GM10248 (cell line): Measurements from ENCODE around the gene SLC25A51.
A peak's percentile ranks its signal among the peaks of the same experiment; 100 is the strongest.

Experiments
- CTCF ChIA-PET: fragments of 300-600 bp; sonication (Branson Sonifier 250); formaldehyde crosslinking; extraction: SDS; loops from one replicate; lab custom pipeline; 2021; ENCODE audit warnings: antibody characterized with exemption; lab: Yijun Ruan, JAX
- POLR2A ChIA-PET: fragments of 350-650 bp; sonication (Branson Sonifier 250); formaldehyde crosslinking; extraction: SDS; loops from one replicate; lab custom pipeline; 2020; ENCODE audit warnings: antibody characterized with exemption; lab: Yijun Ruan, JAX
- DNase-seq: peaks from one replicate; pipeline ENCODE4 v3.0.0; 2012; ENCODE audit errors: extremely low spot score
- TF ChIP-seq, protein P1 (sequence below): IDR thresholded peaks from 2 replicates; pipeline ENCODE4 v1.5.1; 2012; ENCODE audit warnings: mild to moderate bottlenecking, low read depth; ENCODE audit errors: extremely low read depth, missing control alignments, control extremely low read depth

The SLC25A51 gene

DNA sequence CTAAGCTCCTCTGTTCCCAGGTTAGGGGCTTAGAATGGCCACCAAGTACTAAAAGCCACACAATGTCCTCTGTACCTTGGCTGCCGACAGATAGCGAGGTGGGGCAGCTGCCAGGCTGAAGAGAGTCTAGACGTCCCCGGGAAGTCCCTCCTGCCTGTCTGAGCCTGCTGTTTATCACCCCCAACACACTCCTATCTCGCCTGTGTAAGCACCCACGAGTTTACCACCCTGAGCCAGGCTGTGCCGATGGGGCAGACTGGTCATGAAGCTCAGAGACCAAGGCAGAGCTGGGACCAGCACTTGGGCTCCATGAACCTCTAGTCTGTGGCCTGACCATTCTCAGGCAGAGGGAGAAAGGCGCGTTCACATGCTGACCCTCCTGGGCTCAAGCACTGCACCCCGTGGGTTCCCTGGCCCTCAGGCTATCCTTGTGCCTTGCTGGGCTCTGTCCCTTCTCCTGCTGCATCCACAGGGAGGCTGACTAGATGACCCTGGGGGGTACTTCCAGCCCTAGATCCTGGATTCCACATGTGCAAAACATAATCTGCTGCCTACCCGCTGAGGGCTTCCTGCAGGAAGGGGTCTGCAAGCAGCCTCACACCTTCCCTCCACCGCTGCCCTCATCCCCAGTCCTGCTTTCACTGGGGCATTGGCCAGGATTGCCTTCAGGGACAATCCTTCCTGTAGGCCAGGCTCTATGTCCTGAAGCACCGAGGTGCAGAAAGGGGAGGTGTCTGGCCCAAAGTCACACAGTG lies 18.6 kb upstream of the SLC25A51 start:
- ChIA-PET CTCF (interaction anchor here (1.0 to 1.9 kb wide), 5 partner anchors 8 to 17 kb away, joined by 3 to 6 read pairs (median 3); no protein-coding TSS in a partner anchor), POLR2A (no interaction called here)
- no peak for DNase-seq
- TF ChIP-seq, protein P1, sequence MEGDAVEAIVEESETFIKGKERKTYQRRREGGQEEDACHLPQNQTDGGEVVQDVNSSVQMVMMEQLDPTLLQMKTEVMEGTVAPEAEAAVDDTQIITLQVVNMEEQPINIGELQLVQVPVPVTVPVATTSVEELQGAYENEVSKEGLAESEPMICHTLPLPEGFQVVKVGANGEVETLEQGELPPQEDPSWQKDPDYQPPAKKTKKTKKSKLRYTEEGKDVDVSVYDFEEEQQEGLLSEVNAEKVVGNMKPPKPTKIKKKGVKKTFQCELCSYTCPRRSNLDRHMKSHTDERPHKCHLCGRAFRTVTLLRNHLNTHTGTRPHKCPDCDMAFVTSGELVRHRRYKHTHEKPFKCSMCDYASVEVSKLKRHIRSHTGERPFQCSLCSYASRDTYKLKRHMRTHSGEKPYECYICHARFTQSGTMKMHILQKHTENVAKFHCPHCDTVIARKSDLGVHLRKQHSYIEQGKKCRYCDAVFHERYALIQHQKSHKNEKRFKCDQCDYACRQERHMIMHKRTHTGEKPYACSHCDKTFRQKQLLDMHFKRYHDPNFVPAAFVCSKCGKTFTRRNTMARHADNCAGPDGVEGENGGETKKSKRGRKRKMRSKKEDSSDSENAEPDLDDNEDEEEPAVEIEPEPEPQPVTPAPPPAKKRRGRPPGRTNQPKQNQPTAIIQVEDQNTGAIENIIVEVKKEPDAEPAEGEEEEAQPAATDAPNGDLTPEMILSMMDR = no peak

DNA sequence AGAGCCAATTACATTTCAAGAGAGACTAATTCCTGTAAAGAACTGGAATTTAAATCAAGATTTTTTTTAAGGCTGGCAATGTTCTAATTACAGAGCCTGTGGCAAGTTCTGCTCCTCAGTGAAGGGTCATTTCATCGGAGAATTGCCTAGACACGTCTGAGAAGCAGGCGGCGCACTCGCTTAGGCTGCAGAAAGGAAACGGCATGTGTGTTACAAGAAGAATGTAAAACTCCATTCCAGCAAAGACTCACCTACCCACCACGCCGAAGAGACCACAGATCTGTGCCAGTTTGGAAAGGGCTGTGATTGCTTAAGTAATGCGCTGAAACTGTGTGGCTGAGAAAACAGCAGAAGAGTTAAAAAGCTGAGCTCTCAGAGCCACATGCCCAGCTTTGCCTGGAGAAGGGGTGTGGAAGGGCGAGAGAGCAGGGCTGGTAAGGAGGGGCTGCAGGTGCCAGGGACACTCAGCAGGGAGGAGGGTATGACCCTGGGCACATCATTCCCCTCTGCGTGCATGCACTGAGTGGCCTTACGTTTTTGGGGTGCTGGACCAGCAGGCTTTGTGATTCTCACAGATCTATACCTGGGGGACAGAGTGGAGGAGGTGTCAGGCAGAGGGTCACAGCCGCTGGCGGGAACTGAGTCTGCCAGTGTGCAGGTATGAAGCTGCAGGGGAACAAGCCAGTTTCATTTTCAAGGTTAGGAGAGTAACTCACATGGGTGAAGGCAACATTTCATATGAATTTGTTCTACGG lies 17.8 kb upstream of the SLC25A51 start:
- ChIA-PET POLR2A (no interaction called here), CTCF (interaction anchor here (1.0 to 1.5 kb wide), 7 partner anchors 7 to 20 kb away, joined by 3 to 4 read pairs (median 3); no protein-coding TSS in a partner anchor)
- DNase-seq = no peak
- TF ChIP-seq, protein P1 = no peak

DNA sequence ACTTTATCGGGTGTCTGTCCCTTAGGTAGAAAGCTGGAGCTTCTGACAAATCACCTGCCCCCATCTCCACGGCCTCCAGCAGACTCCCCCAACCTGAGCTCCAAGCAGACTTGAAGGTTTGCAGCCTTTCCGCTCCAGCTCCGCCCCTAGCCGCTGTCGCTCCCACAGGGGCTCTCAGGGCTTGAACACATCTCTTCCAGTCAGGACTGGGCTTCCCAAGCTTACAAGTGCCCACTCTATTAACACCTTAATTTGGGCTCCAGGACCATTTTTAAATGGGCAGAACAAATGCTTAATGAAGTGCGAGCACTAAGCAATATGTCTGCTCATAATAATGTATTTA lies 17.2 kb upstream of the SLC25A51 start:
- DNase-seq = no peak
- TF ChIP-seq, protein P1 = no peak
- ChIA-PET CTCF (interaction anchor here (0.7 to 1.5 kb wide), 6 partner anchors 8 to 19 kb away, joined by 3 to 4 read pairs (median 3); no protein-coding TSS in a partner anchor), POLR2A (no interaction called here)

DNA sequence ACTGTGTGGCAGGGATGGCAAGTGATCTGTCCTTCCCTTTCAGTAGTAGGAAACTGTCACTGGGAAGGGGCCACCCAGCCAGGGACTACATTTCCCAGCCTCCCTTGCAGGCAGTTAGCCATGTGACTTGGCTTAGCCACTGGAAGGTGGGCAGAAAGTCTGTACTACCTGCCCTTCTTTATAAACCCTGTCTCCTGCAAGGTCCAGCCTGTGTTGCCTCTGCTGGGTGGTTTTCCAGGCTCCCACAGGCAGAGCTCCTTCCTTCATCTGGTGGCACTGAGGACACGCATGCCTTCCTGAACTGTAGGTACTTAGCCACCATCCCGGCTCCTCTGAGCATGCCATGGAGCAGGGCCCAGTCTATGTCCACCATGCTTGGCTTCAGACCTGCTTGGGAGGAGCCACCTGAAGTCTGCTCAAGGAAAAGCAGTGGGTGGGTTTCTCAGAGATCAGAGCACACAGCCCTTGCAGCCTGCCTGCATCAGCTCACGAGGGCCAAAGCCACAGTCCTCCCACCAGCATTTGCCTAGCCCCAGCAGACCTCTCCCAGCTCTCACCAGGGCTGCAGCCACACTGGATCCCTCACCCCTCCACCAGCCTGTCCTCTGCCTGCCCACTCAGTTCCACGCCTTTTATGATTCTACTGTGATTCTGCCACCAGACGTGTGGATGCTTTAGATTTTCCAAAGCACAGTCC lies 16.7 kb upstream of the SLC25A51 start:
- TF ChIP-seq, protein P1 = no peak
- DNase-seq = peak; percentile 53
- ChIA-PET POLR2A (no interaction called here), CTCF (interaction anchor here (0.7 to 1.5 kb wide), 4 partner anchors 9 to 169 kb away, joined by 3 to 4 read pairs (median 3); no protein-coding TSS in a partner anchor)

DNA sequence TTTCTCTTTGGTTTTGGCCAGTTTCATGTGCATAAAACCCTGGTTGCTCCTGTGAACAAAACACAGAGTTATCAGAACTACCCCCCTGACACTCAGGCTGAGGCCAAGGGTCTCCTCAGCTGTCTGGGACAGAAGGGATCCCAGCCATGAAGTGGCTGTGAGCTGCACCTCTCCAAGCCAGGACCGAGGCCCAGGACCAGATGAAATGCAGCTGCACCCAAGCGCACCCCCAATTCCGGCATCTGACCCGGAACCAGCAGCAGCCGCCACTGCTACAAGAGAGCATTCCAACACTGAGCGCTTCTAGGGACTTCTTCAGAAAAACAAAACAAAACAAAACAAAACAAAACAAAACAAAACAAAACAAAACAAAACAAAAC lies 16.0 kb upstream of the SLC25A51 start:
- TF ChIP-seq, protein P1 = no peak
- POLR2A ChIA-PET = no interaction called here
- CTCF ChIA-PET = interaction anchor here (0.8 to 1.5 kb wide), 4 partner anchors 13 to 514 kb away, joined by 3 to 4 read pairs (median 3); no protein-coding TSS in a partner anchor
- DNase-seq = no peak
